Measurements from ENCODE around the gene GFPT1. TPM values are rescaled to one million over a fixed set of nuclear protein-coding genes. Genes with fewer than 3 reads are reported as not detected.

The GFPT1 gene
- total and polyA plus RNA-seq, 2 experiments from 2014 or later: 58.2 to 80.0 TPM

- Histone ChIP-seq H3K4me2 (peak overlapping the region; percentile 29), H3K9me2 (replicated peaks; ENCODE audit: insufficient read depth) (no peaks in the 10 kb centered on the region), H3K79me2 (no peaks in the 10 kb centered on the region), H3K27ac (peak overlapping the region; percentile 79), H3K4me3 (no peak overlapping the region), H3K36me3 (replicated peaks; ENCODE audit: insufficient read depth, low read depth) (no peaks in the 10 kb centered on the region), H3K27me3 (peaks cover 12% of the 10 kb centered on the region), H3K9me3 (ENCODE audit: low read depth) (no peaks in the 10 kb centered on the region), H4K20me1 (ENCODE audit: insufficient read depth, poor library complexity, severe bottlenecking) (no peaks in the 10 kb centered on the region), H2AFZ (no peak overlapping the region), H3K4me1 (ENCODE audit: insufficient read depth) (peaks cover 36% of the 10 kb centered on the region)
- peak; percentile 65 for DNase-seq (ENCODE audit: low spot score)
- 59% methylated on average over 9 of the region's 9 CpGs for WGBS (ENCODE audit: low lambda C conversion rate, missing lambda C conversion rate)
- TF ChIP-seq EZH2phosphoT487 (IDR thresholded peaks at IDR 0.05; ENCODE audit: low read depth, severe bottlenecking, unreplicated experiment) (no peak), CTCF (IDR thresholded peaks at IDR 0.05; ENCODE audit: poor library complexity) (no peak), EZH2 (IDR thresholded peaks at IDR 0.05; ENCODE audit: borderline replicate concordance) (no peak)
Measured at GRCh38 chr2:69309351-69310110, 77.5 kb downstream of the GFPT1 start.

GRCh38 chr2:69308338-69308737 is 78.7 kb downstream of the GFPT1 start:
- 93% methylated on average over 8 of the region's 8 CpGs for WGBS (ENCODE audit: low lambda C conversion rate, missing lambda C conversion rate)
- H3K27me3 ChIP-seq: peaks cover 16% of the 10 kb centered on the region
- H3K36me3 ChIP-seq (replicated peaks; ENCODE audit: insufficient read depth, low read depth): no peaks in the 10 kb centered on the region
- no peak overlapping the region for H3K4me2 ChIP-seq
- H3K9me3 ChIP-seq (ENCODE audit: low read depth): no peaks in the 10 kb centered on the region
- no peaks in the 10 kb centered on the region for H3K9me2 ChIP-seq (replicated peaks; ENCODE audit: insufficient read depth)
- H3K4me1 ChIP-seq (ENCODE audit: insufficient read depth): peaks cover 36% of the 10 kb centered on the region
- H2AFZ ChIP-seq: no peak overlapping the region
- H3K27ac ChIP-seq: no peak overlapping the region
- no peak for TF ChIP-seq EZH2 (IDR thresholded peaks at IDR 0.05; ENCODE audit: borderline replicate concordance)
- no peak for TF ChIP-seq CTCF (IDR thresholded peaks at IDR 0.05; ENCODE audit: poor library complexity)
- TF ChIP-seq EZH2phosphoT487 (IDR thresholded peaks at IDR 0.05; ENCODE audit: low read depth, severe bottlenecking, unreplicated experiment): no peak
- no peak overlapping the region for H3K4me3 ChIP-seq
- no peak for DNase-seq (ENCODE audit: low spot score)
- H3K79me2 ChIP-seq: no peaks in the 10 kb centered on the region
- no peaks in the 10 kb centered on the region for H4K20me1 ChIP-seq (ENCODE audit: insufficient read depth, poor library complexity, severe bottlenecking)

- H4K20me1 ChIP-seq (ENCODE audit: insufficient read depth, poor library complexity, severe bottlenecking): no peaks in the 10 kb centered on the region
- 42% methylated on average over 17 of the region's 17 CpGs for WGBS (ENCODE audit: low lambda C conversion rate, missing lambda C conversion rate)
- no peak overlapping the region for H3K4me3 ChIP-seq
- H3K79me2 ChIP-seq: no peaks in the 10 kb centered on the region
- peaks cover 36% of the 10 kb centered on the region for H3K4me1 ChIP-seq (ENCODE audit: insufficient read depth)
- H3K36me3 ChIP-seq (replicated peaks; ENCODE audit: insufficient read depth, low read depth): no peaks in the 10 kb centered on the region
- H3K27ac ChIP-seq: no peak overlapping the region
- peak overlapping the region; percentile 92 for H3K4me2 ChIP-seq
- no peaks in the 10 kb centered on the region for H3K9me3 ChIP-seq (ENCODE audit: low read depth)
- no peaks in the 10 kb centered on the region for H3K9me2 ChIP-seq (replicated peaks; ENCODE audit: insufficient read depth)
- no peak for TF ChIP-seq EZH2phosphoT487 (IDR thresholded peaks at IDR 0.05; ENCODE audit: low read depth, severe bottlenecking, unreplicated experiment)
- TF ChIP-seq EZH2 (IDR thresholded peaks at IDR 0.05; ENCODE audit: borderline replicate concordance): no peak
- no peak for TF ChIP-seq CTCF (IDR thresholded peaks at IDR 0.05; ENCODE audit: poor library complexity)
- DNase-seq (ENCODE audit: low spot score): no peak
- H2AFZ ChIP-seq: no peak overlapping the region
- peaks cover 16% of the 10 kb centered on the region for H3K27me3 ChIP-seq
Measured at GRCh38 chr2:69307579-69308064, 79.4 kb downstream of the GFPT1 start.

Data from hepatocyte (in vitro differentiated cells).